Type B pancreatic cell (in vitro differentiated cells): ENCODE data around the gene KNTC1. TPM values are rescaled to one million over a fixed set of nuclear protein-coding genes. Genes with fewer than 3 reads are reported as not detected.

Experiments
- DNase-seq: peaks from one replicate; pipeline ENCODE4 v3.0.0; 2021; ENCODE audit warnings: mixed read lengths; ENCODE audit not compliant: unreplicated experiment; ENCODE audit errors: extremely low spot score
- H3K27ac Mint-ChIP-seq: 2 replicates; pipeline ENCODE4 v1.8.0; 2021; ENCODE audit warnings: mild to moderate bottlenecking, mixed read lengths
- H3K27me3 Mint-ChIP-seq: 2 replicates; pipeline ENCODE4 v1.8.0; 2021; ENCODE audit warnings: mixed read lengths
- H3K36me3 Mint-ChIP-seq: 2 replicates; pipeline ENCODE4 v1.8.0; 2021; ENCODE audit warnings: mixed read lengths
- H3K4me1 Mint-ChIP-seq: one replicate; pipeline ENCODE4 v1.8.0; 2021; ENCODE audit warnings: mixed read lengths; ENCODE audit not compliant: unreplicated experiment
- H3K4me3 Mint-ChIP-seq: 2 replicates; pipeline ENCODE4 v1.8.0; 2021; ENCODE audit warnings: mild to moderate bottlenecking, mixed read lengths
- H3K9me3 Mint-ChIP-seq: 2 replicates; pipeline ENCODE4 v1.8.0; 2021; ENCODE audit warnings: mixed read lengths
- total RNA-seq: library from RNA; stranded (reverse); gene quantifications from 2 replicates; pipeline ENCODE4 v1.2.1, GENCODE V29; 2021; ENCODE audit warnings: low replicate concordance
- TF ChIP-seq, protein P1 (sequence below): fragments of 200-600 bp; sonication (generic); conservative IDR thresholded peaks from 2 replicates; pipeline ENCODE4 v1.5.0; 2021; ENCODE audit warnings: antibody characterized with exemption, mild to moderate bottlenecking

The KNTC1 gene
- total RNA-seq, 1 donor from 2014 or later: 74.8 TPM

- Mint-ChIP-seq H3K4me1 (peaks cover 21% of the 10 kb centered on the region), H3K27me3 (no peaks in the 10 kb centered on the region), H3K27ac (peak overlapping the region; percentile 97), H3K4me3 (peak overlapping the region; percentile 94), H3K9me3 (no peaks in the 10 kb centered on the region), H3K36me3 (peaks cover 12% of the 10 kb centered on the region)
- DNase-seq: peak; percentile 72
- TF ChIP-seq, protein P1, sequence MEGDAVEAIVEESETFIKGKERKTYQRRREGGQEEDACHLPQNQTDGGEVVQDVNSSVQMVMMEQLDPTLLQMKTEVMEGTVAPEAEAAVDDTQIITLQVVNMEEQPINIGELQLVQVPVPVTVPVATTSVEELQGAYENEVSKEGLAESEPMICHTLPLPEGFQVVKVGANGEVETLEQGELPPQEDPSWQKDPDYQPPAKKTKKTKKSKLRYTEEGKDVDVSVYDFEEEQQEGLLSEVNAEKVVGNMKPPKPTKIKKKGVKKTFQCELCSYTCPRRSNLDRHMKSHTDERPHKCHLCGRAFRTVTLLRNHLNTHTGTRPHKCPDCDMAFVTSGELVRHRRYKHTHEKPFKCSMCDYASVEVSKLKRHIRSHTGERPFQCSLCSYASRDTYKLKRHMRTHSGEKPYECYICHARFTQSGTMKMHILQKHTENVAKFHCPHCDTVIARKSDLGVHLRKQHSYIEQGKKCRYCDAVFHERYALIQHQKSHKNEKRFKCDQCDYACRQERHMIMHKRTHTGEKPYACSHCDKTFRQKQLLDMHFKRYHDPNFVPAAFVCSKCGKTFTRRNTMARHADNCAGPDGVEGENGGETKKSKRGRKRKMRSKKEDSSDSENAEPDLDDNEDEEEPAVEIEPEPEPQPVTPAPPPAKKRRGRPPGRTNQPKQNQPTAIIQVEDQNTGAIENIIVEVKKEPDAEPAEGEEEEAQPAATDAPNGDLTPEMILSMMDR: no peak
Observed at GRCh38 chr12:122499991-122500684, 26.9 kb upstream of the KNTC1 start.

DNA sequence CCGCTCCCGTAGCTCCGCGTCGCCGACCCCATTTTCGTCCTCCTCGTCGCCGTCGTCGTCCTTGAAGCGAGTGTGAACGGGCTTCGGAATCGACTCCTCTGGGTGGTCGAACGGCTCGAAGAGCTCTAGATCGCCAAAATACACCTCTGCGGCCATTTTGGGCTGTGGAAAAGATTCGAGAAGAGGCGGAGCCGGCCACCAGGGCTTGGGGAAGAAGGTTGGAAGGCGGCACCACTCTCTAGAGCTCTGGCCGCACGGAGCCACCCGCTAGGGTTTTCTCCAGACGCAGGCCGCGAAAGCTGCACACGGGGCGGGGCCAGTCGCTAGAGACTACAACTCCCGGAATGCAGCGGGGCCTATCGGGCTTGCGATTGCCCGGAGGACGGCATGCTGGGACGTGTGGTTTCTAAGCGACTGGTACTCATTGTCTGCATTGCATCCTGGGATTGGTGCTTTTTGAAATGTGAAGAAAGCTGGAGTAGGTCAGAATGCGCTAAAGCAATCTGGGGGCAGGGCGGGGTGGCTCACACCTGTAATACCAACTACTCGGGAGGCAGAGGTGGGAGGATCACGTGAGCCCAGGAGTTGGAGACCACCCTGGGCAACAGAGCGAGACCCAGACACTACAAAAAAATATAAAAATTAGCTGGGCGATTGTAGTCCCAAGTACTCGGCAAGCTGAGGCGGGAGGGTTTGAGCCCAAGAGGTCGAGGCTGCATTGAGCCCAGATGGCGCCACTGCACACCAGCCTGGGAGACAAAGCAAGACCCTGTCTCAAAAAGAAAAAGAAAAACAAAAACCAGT is 26.2 kb upstream of the KNTC1 start, which contains the start of gene ZCCHC8:
Gene ZCCHC8 (minus strand): TSS at position 248 of the 804 bp plus-strand sequence. CDS start 92 bp downstream, at position 156.
- Mint-ChIP-seq H3K4me1 (peaks cover 21% of the 10 kb centered on the region), H3K27me3 (no peaks in the 10 kb centered on the region), H3K36me3 (peaks cover 17% of the 10 kb centered on the region), H3K9me3 (no peaks in the 10 kb centered on the region), H3K4me3 (peak within 1 kb of the TSS; percentile 94), H3K27ac (peak within 1 kb of the TSS; percentile 97)
- TF ChIP-seq, protein P1: peak; percentile 45
- DNase-seq: peak; percentile 97

DNA sequence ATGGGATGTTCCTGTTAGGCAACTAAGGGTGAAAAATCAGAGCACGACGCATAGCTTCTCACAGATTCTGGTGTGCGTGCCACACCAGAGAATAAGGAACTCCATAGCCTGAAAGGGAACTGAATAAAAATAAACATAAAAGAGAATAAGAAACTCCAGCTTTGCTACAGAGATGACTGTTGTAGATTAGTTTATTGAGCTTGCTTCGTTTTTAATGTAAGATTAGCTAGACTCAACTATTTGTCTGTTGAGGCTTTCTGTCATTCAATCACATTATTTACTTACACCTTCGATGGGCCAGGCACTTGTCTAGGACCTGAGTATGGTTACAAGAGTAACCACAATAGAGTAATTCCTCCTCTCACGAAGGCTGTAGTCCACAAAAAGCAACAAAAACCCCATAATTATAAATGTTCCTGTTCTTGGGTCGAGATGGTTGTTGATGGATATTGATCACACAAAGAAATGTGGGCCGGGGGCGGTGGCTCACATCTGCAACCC is 25.5 kb upstream of the KNTC1 start:
- TF ChIP-seq, protein P1: no peak
- Mint-ChIP-seq H3K36me3 (peaks cover 23% of the 10 kb centered on the region), H3K4me3 (peak overlapping the region; percentile 94), H3K27me3 (no peaks in the 10 kb centered on the region), H3K27ac (peak overlapping the region; percentile 97), H3K4me1 (peaks cover 21% of the 10 kb centered on the region), H3K9me3 (no peaks in the 10 kb centered on the region)
- no peak for DNase-seq

- Mint-ChIP-seq H3K9me3 (no peaks in the 10 kb centered on the region), H3K27me3 (no peaks in the 10 kb centered on the region), H3K4me1 (peaks cover 21% of the 10 kb centered on the region), H3K27ac (no peak overlapping the region), H3K36me3 (peaks cover 26% of the 10 kb centered on the region), H3K4me3 (no peak overlapping the region)
- no peak for DNase-seq
- TF ChIP-seq, protein P1: no peak
Observed at GRCh38 chr12:122503147-122503751, 23.8 kb upstream of the KNTC1 start.

DNA sequence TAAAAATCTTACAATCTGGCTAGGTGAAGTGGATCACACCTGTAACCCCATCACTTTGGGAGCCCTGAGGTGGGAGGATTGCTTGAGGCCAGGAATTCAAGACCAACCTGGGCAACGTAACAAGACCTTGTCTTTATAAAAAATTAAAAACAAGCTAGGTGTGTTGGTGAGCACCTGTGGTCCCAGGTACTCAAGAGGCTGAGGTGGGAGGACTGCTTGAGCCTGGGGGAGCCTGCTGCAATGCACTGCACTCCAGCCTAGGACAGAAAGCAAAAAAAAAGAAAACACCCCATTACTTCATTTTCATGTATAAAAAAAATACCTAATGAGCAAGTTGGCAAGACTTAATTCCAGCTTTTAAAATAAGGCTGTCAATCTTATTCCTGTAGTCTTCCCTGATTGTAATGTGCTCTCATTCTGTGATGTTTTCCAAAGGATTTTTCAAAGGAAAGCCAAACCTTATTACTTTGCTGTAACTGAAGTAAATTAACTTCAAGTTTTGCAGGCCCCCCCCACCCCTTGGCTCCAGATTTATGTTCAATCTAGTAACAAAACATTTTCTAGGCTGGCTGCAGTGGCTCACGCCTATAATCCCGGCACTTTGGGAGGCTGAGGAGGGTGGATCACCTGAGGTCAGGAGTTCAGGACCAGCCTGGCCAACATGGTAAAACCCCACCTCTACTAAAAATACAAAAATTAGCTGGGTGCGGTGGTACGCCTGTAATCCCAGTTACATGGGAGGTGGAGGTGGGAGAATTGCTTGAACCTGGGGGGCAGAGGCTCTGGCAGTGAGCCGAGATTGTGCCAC is 23.1 kb upstream of the KNTC1 start:
- no peak overlapping the region for H3K27ac Mint-ChIP-seq
- H3K4me1 Mint-ChIP-seq: peaks cover 16% of the 10 kb centered on the region
- H3K36me3 Mint-ChIP-seq: peaks cover 24% of the 10 kb centered on the region
- H3K27me3 Mint-ChIP-seq: no peaks in the 10 kb centered on the region
- TF ChIP-seq, protein P1: no peak
- DNase-seq: no peak
- H3K4me3 Mint-ChIP-seq: no peak overlapping the region
- no peaks in the 10 kb centered on the region for H3K9me3 Mint-ChIP-seq
